ENCODE measurements around the gene MET.
"Not testable (repeated sequence)": the region's sequence is repeated elsewhere in the genome, so short reads cannot be mapped to it uniquely, and the experiment has no call there.

Gene MET

GRCh38 chr7:116812860-116813259 lies 140.9 kb downstream of the MET start:
- DNase-seq: no peak
- H3K4me3 Mint-ChIP-seq: no peak overlapping the region
- H3K36me3 Mint-ChIP-seq (ENCODE audit: insufficient read depth): no peaks in the 10 kb centered on the region

GRCh38 chr7:116813371-116813770 lies 141.4 kb downstream of the MET start:
- not testable (repeated sequence) for DNase-seq; H3K27ac Mint-ChIP-seq; H3K36me3 Mint-ChIP-seq (ENCODE audit: insufficient read depth); H3K4me3 Mint-ChIP-seq; ATAC-seq (replicated peaks); H3K4me1 Mint-ChIP-seq (ENCODE audit: low read depth in 2 of 2); H3K9me3 Mint-ChIP-seq
- peaks cover 7 to 10% of the 10 kb centered on the region in 2 donors for H3K27me3 Mint-ChIP-seq

More at GRCh38 chr7:116812860-116813259, 140.9 kb downstream of the MET start:
- no peak for ATAC-seq (replicated peaks)
- Mint-ChIP-seq H3K27me3 (peaks cover 7 to 9% of the 10 kb centered on the region in 2 donors), H3K4me1 (ENCODE audit: low read depth in 2 of 2) (no peaks in the 10 kb centered on the region), H3K9me3 (no peaks in the 10 kb centered on the region), H3K27ac (no peak overlapping the region)

GRCh38 chr7:116815041-116815440 lies 143.0 kb downstream of the MET start:
- H3K36me3 Mint-ChIP-seq (ENCODE audit: insufficient read depth): no peaks in the 10 kb centered on the region
- ATAC-seq (replicated peaks): no peak
- H3K27me3 Mint-ChIP-seq: peaks cover 20 to 21% of the 10 kb centered on the region in 2 donors
- no peak for DNase-seq
- no peaks in the 10 kb centered on the region for H3K9me3 Mint-ChIP-seq
- no peaks in the 10 kb centered on the region for H3K4me1 Mint-ChIP-seq (ENCODE audit: low read depth in 2 of 2)
- H3K27ac Mint-ChIP-seq: no peak overlapping the region
- no peak overlapping the region for H3K4me3 Mint-ChIP-seq

DNA sequence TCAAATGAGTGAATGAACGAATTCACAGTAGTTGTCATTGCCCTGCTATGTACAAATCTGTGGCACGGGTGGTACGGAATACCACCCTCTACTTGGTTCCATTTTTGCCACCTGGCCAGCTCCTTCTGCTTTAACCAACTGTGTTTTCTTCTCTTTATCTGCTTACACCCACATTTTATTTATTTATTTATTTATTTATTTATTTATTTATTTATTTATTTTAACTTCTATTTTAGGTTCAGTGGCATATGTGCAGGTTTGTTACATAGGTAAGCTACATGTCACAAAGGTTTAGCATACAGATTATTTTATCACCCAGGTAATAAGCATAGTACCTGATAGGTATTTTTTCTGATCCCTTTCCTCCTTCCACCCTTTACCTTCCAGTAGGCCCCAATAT lies 148.2 kb downstream of the MET start:
- H3K9me3 Mint-ChIP-seq: no peaks in the 10 kb centered on the region
- H3K27me3 Mint-ChIP-seq: peaks cover 34 to 39% of the 10 kb centered on the region in 2 donors
- H3K36me3 Mint-ChIP-seq (ENCODE audit: insufficient read depth): no peaks in the 10 kb centered on the region
- no peak for DNase-seq
- no peak overlapping the region for H3K27ac Mint-ChIP-seq
- H3K4me1 Mint-ChIP-seq (ENCODE audit: low read depth in 2 of 2): no peaks in the 10 kb centered on the region
- no peak for ATAC-seq (replicated peaks)
- H3K4me3 Mint-ChIP-seq: no peak overlapping the region

- peaks cover 47 to 54% of the 10 kb centered on the region in 2 donors for H3K27me3 Mint-ChIP-seq
- not testable (repeated sequence) for H3K27ac Mint-ChIP-seq; H3K9me3 Mint-ChIP-seq; H3K4me3 Mint-ChIP-seq; H3K4me1 Mint-ChIP-seq (ENCODE audit: low read depth in 2 of 2); H3K36me3 Mint-ChIP-seq (ENCODE audit: insufficient read depth); DNase-seq; ATAC-seq (replicated peaks)
Measured at GRCh38 chr7:116821647-116822046, 149.7 kb downstream of the MET start.

DNA sequence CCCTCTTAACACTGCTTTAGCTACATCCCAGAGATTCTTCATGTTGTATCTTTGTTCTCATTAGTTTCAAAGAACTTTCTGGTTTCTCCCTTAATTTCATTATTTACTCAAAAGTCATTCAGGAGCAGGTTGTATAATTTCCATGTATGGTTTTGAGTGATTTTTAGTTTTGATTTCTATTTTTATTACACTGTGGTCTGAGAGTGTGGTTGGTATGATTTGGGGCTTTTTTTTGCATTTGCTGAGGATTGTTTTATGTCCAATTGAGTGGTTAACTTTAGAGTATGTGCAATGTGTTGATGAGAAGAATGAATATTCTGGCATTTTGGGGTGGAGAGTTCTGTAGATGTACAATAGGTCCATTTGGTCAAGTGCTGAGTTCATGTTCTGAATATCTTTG lies 152.5 kb downstream of the MET start:
- peaks cover 41 to 47% of the 10 kb centered on the region in 2 donors for H3K27me3 Mint-ChIP-seq
- no peaks in the 10 kb centered on the region for H3K4me1 Mint-ChIP-seq (ENCODE audit: low read depth in 2 of 2)
- no peak overlapping the region for H3K27ac Mint-ChIP-seq
- no peak overlapping the region for H3K4me3 Mint-ChIP-seq
- ATAC-seq (replicated peaks): no peak
- DNase-seq: no peak
- no peaks in the 10 kb centered on the region for H3K36me3 Mint-ChIP-seq (ENCODE audit: insufficient read depth)
- no peaks in the 10 kb centered on the region for H3K9me3 Mint-ChIP-seq

DNA sequence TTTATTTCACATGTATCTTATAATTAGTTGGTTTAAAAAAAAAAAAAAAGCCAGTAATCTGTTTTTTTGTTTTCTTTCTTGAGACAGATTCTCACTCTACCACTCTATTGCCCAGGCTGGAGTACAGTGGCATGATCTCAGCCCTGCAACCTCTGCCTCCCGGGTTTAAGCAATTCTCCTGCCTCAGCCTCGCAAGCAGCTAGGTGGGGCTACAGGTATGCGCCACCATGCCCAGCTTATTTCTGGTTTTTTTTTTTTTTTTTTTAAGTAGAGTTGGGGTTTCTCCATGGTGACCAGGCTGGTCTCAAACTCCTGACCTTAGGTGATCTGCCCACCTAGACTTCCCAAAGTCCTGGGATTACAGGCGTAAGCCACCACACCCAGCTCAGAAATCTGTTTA lies 156.3 kb downstream of the MET start:
- Mint-ChIP-seq H3K9me3 (no peaks in the 10 kb centered on the region), H3K27ac (no peak overlapping the region), H3K4me3 (no peak overlapping the region), H3K27me3 (peaks cover 38 to 57% of the 10 kb centered on the region in 2 donors), H3K36me3 (ENCODE audit: insufficient read depth) (no peaks in the 10 kb centered on the region), H3K4me1 (ENCODE audit: low read depth in 2 of 2) (no peaks in the 10 kb centered on the region)
- ATAC-seq (replicated peaks): no peak
- no peak for DNase-seq

DNA sequence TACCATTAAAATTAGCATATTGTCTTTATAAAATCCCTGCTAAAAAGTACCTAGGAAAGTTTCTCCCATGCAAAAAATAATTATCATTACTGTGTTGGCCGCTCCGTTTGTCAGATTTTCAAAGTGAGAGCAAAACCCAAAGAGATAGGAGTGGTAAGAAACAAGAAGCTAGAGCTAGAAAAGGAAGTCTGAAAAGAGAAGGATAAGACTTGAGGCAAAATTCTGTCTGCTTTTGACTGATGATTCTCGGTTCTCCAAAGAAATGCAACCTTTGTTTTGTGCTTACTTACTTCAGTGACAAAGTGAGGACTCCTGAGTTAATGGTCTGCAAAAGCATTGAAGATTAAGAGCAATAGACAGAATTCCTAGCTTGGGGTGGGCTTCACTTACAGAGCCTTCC lies 157.0 kb downstream of the MET start:
- no peaks in the 10 kb centered on the region for H3K9me3 Mint-ChIP-seq

DNA sequence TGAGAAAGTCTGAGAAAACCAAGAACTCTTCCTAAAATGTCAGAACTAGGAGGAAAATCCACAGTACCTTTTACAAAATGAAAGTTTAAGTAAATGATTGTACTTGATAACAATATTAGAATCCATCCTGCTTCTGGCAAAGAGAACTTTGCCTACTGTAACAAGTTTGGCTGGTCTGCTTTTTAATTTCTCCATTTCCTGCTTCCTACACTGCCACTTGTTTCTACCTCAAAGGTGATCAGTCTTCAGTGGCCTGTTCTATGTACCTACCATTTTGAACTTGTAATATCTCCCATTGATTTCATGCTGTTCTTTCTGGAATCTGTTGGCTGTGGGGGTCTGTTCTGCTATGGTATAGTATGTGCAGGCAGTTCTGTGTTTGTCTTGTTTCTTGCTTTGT lies 157.5 kb downstream of the MET start:
- no peak for ATAC-seq (replicated peaks)
- H3K9me3 Mint-ChIP-seq: no peaks in the 10 kb centered on the region
- H3K4me1 Mint-ChIP-seq (ENCODE audit: low read depth in 2 of 2): no peaks in the 10 kb centered on the region
- H3K36me3 Mint-ChIP-seq (ENCODE audit: insufficient read depth): no peaks in the 10 kb centered on the region
- no peak for DNase-seq
- no peak overlapping the region for H3K27ac Mint-ChIP-seq
- no peak overlapping the region for H3K4me3 Mint-ChIP-seq
- H3K27me3 Mint-ChIP-seq: peaks cover 40 to 58% of the 10 kb centered on the region in 2 donors

More for the DNA sequence above, 157.0 kb downstream of the MET start:
- Mint-ChIP-seq H3K27me3 (peaks cover 40 to 58% of the 10 kb centered on the region in 2 donors), H3K36me3 (ENCODE audit: insufficient read depth) (no peaks in the 10 kb centered on the region), H3K4me1 (ENCODE audit: low read depth in 2 of 2) (no peaks in the 10 kb centered on the region), H3K27ac (no peak overlapping the region), H3K4me3 (no peak overlapping the region)
- no peak for DNase-seq
- no peak for ATAC-seq (replicated peaks)

GRCh38 chr7:116832692-116833091 lies 160.7 kb downstream of the MET start:
- Mint-ChIP-seq H3K9me3 (no peaks in the 10 kb centered on the region), H3K36me3 (ENCODE audit: insufficient read depth) (no peaks in the 10 kb centered on the region), H3K27ac (no peak overlapping the region), H3K27me3 (peaks cover 24 to 48% of the 10 kb centered on the region in 2 donors), H3K4me3 (no peak overlapping the region), H3K4me1 (ENCODE audit: low read depth in 2 of 2) (no peaks in the 10 kb centered on the region)
- ATAC-seq (replicated peaks): no peak
- DNase-seq: no peak

GRCh38 chr7:116834815-116835504 lies 163.0 kb downstream of the MET start:
- no peak overlapping the region for H3K4me3 Mint-ChIP-seq
- DNase-seq: no peak
- no peaks in the 10 kb centered on the region for H3K36me3 Mint-ChIP-seq (ENCODE audit: insufficient read depth)
- no peaks in the 10 kb centered on the region for H3K9me3 Mint-ChIP-seq
- no peaks in the 10 kb centered on the region for H3K4me1 Mint-ChIP-seq (ENCODE audit: low read depth in 2 of 2)
- no peak overlapping the region for H3K27ac Mint-ChIP-seq
- H3K27me3 Mint-ChIP-seq: peaks cover 21 to 62% of the 10 kb centered on the region in 2 donors
- no peak for ATAC-seq (replicated peaks)

DNA sequence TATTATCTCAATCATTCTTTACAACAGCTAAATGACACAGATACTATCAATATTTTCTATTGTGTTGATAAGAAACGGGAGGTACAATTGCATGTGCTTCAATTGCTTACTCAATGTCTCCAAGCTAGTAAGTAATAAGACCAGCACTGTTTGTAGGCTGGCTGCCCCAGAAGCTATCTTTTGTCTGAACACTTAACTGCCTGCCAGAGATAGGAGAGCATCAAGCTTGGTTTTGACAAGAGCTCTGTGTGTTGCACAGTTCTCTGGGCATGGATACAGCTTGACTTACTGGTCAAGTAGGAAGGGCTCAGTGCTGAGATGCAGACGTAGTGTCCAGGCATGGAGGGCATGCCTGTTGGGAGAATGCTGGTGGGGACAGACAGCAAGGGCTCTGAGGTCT lies 164.1 kb downstream of the MET start:
- ATAC-seq (replicated peaks) (no peak), DNase-seq (no peak)
- Mint-ChIP-seq H3K4me1 (ENCODE audit: low read depth in 2 of 2) (no peaks in the 10 kb centered on the region), H3K36me3 (ENCODE audit: insufficient read depth) (no peaks in the 10 kb centered on the region), H3K9me3 (no peaks in the 10 kb centered on the region), H3K4me3 (no peak overlapping the region), H3K27me3 (peaks cover 23 to 69% of the 10 kb centered on the region in 2 donors), H3K27ac (no peak overlapping the region)

GRCh38 chr7:116836911-116837310 lies 164.9 kb downstream of the MET start:
- Mint-ChIP-seq H3K27ac (no peak overlapping the region), H3K4me1 (ENCODE audit: low read depth in 2 of 2) (no peaks in the 10 kb centered on the region), H3K9me3 (no peaks in the 10 kb centered on the region), H3K36me3 (ENCODE audit: insufficient read depth) (no peaks in the 10 kb centered on the region), H3K27me3 (peaks cover 29 to 76% of the 10 kb centered on the region in 2 donors), H3K4me3 (no peak overlapping the region)
- DNase-seq (no peak), ATAC-seq (replicated peaks) (no peak)

GRCh38 chr7:116837586-116837985 lies 165.6 kb downstream of the MET start:
- Mint-ChIP-seq H3K36me3 (ENCODE audit: insufficient read depth) (no peaks in the 10 kb centered on the region), H3K27me3 (peaks cover 34 to 82% of the 10 kb centered on the region in 2 donors), H3K4me3 (no peak overlapping the region), H3K4me1 (ENCODE audit: low read depth in 2 of 2) (no peaks in the 10 kb centered on the region), H3K27ac (no peak overlapping the region), H3K9me3 (no peaks in the 10 kb centered on the region)
- ATAC-seq (replicated peaks) (no peak), DNase-seq (no peak)

Measured in effector memory CD8-positive, alpha-beta T cell (primary cell).